CD1c-positive myeloid dendritic cell (primary cell): ENCODE data around the gene FAM131C.
"Not testable (repeated sequence)": the region's sequence is repeated elsewhere in the genome, so short reads cannot be mapped to it uniquely, and the experiment has no call there.

Source experiments
- DNase-seq: peaks from one replicate; pipeline ENCODE4 v3.0.0-alpha.2; 2016; ENCODE audit errors: extremely low spot score

Gene FAM131C

GRCh38 chr1:16058394-16059120 is 14.9 kb downstream of the FAM131C start:
- DNase-seq: not testable (repeated sequence)

DNA sequence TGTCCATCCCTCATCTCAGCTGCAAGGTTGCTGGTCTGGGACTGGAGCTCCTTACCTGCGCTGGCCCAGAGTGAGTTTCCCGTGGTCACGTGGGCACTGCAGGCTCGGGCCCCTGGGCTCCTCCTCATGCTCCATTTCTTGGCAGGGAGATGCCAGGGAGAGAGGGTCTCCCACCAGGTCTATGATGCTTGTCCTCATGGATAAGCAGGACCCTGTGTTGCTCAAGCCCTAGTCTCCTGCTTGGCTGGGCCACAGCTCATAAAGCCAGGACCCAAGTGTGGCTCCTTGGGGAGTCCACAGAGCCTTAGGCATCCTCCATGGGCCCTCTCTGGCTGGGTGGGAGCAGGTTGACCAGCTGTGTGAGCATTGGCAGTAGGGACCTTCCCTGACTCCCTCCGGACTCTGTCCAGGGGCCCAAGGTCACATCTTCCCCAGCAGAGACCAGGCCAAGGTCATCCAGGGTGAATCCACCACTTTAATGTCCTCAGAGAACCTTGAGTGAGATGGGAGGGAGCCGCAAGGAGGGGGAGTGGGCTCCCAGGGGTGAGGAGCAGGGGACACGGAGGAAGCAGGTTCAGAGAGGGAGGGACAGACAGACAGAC is 16.0 kb downstream of the FAM131C start:
- not testable (repeated sequence) for DNase-seq

DNA sequence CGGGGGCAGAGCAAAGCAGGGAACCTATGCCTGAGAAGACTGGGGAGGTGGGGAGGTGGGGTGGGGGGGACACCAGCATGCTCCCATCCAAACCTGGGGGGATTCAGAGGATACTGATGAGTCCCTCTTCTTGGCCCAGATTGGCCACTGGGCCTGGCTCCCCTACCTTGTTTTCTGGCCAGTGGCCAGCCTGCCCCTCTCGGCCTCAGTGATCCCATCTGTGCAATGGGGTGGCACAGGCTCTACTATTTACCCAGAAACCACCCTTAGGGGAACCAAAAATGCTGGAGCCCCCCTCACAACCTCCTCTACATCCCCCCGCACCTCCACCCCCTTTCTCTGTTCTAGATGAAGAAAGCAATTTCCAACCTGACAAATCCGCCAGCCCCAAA is 16.9 kb downstream of the FAM131C start:
- DNase-seq: not testable (repeated sequence)

- peak; percentile 83 for DNase-seq
These were observed 17.6 kb downstream of the FAM131C start for GRCh38 chr1:16055613-16056520.

DNA sequence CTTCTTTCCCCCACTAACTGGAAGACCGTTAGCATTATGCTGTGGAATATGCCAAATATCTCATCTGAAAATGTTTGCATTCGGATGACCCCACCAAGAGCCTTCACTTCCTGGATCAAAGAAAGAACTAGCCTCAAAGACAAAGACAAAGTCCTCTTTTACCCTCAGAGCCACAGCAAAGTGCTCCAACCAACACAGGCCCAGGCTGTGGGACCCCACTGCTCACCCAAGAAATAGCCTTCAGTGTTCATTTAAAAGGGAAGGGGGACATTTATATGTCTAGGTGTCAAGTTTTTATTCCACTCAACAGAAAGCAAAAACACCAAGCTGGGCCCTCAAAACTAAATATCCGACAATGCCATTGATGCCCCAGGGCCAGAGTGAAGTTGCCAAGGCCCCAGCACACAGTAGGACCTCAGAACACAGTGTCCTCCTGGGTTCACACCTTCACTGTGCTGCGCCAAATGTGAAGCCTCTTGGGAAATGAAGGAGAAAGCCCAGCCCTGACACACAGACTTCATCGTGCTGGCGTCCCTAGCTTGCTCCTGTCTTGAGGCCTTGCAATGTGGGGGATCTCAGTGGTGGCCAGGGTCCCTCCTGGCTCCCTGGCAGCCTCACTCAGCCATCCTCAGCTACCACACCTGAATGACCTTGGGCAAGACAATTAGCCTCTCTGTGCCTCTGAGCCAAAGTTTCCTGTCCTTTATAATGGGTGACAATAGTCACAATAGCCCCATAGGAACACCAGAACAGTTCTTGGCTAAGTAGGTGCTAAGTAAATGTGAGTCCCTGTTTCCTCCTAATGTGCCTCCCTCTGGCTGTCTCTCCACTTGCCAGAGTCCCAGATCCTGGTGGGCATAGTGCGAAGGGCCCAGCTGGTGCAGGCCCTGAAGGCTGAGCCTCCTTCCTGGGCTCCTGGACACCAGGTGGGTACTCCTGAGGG is 18.6 kb downstream of the FAM131C start:
- DNase-seq: no peak

- no peak for DNase-seq
These were observed 19.5 kb downstream of the FAM131C start for GRCh38 chr1:16053781-16054502.

DNA sequence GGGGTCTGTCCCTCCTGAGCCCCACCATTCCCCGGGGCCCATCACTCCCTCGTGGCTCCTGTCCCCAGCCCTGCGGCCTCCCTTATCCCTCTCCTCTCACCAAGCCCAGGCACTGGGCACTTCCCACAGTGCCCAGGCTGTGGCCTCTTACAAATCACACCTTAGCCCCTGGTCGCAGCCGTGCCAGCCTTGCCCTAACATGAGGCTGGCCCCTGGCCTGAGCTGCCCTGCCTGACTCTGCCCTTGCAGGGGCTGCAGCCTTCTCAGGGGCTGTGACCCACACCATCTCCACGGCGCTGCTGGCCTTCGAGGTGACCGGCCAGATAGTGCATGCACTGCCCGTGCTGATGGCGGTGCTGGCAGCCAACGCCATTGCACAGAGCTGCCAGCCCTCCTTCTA is 21.5 kb downstream of the FAM131C start:
- DNase-seq: not testable (repeated sequence)

DNA sequence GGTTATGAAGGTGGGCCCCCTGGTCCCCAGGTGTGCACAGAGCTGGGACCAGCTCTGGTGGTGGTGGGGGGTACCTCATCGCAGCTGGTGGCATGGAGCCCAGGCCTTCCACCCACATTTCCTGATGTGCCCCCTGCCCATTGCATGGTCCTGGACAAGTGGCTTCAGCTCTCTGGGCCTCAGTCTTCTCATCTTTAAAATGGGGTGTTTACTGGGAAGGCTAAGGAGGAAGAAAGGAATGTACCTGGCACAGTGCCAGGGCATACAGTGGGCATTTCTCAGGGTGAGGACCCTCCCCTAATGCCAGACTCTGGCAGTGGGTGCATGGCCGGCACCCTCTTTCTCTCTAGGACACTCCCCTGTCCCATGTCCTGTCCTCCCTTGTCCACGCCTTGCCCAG is 22.4 kb downstream of the FAM131C start:
- no peak for DNase-seq

DNA sequence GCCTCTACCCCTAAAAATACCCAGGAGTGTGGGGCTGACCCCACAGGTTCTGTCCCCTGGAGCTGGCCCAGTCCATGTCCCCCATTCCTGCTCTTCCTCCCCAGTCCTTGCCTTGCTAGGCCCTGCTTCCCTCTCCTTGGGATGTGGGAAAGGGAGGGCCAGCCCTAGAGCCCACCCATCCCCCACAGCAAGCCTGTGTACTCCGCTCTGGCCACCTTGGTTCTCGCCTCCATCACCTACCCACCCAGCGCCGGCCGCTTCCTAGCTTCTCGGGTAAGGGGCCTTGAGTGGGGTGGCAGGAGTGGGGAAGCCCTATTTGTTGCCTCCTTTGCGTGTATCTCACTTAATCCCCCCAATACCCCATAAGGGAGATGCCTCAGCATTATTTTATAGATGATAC is 23.1 kb downstream of the FAM131C start:
- DNase-seq: no peak

GRCh38 chr1:16048573-16049189 is 24.8 kb downstream of the FAM131C start:
- peak; percentile 14 for DNase-seq

- no peak for DNase-seq
These were observed 25.5 kb downstream of the FAM131C start for GRCh38 chr1:16047791-16048475.

GRCh38 chr1:16046842-16047241 is 26.6 kb downstream of the FAM131C start:
- DNase-seq: no peak

- DNase-seq: no peak
These were observed 29.5 kb downstream of the FAM131C start for GRCh38 chr1:16043950-16044349.

GRCh38 chr1:16043521-16043920 is 29.9 kb downstream of the FAM131C start, which contains the start of gene CLCNKB:
Gene CLCNKB (plus strand): TSS chr1:16043782. CDS start chr1:16044493, 711 bp downstream.
- no peak for DNase-seq

GRCh38 chr1:16042654-16043053 is 30.8 kb downstream of the FAM131C start:
- DNase-seq: not testable (repeated sequence)

GRCh38 chr1:16042096-16042495 is 31.4 kb downstream of the FAM131C start:
- no peak for DNase-seq

- no peak for DNase-seq
These were observed 32.3 kb downstream of the FAM131C start for GRCh38 chr1:16041200-16041599.

- not testable (repeated sequence) for DNase-seq
These were observed 33.6 kb downstream of the FAM131C start for GRCh38 chr1:16039871-16040270.

GRCh38 chr1:16038620-16038912 is 34.9 kb downstream of the FAM131C start:
- no peak for DNase-seq

GRCh38 chr1:16036461-16036860 is 37.0 kb downstream of the FAM131C start:
- DNase-seq: not testable (repeated sequence)
